HG03280 (cell line): Measurements from ENCODE around the gene EEFSEC.

Source experiments
- ATAC-seq: cut with Tn5 transposase; IDR thresholded peaks from one replicate; pipeline ENCODE4 v1.9.1; 2021; ENCODE audit warnings: mild to moderate bottlenecking, moderate library complexity; ENCODE audit not compliant: unreplicated experiment

The EEFSEC gene

GRCh38 chr3:128405554-128406277 lies 252.4 kb downstream of the EEFSEC start:
- no peak for ATAC-seq

GRCh38 chr3:128407247-128407646 lies 254.0 kb downstream of the EEFSEC start:
- no peak for ATAC-seq

GRCh38 chr3:128408012-128408692 lies 254.9 kb downstream of the EEFSEC start:
- no peak for ATAC-seq

- no peak for ATAC-seq
Observed at GRCh38 chr3:128408693-128409623, 255.7 kb downstream of the EEFSEC start.

- ATAC-seq: no peak
Observed at GRCh38 chr3:128409624-128410581, 256.6 kb downstream of the EEFSEC start.

- ATAC-seq: no peak
Observed at GRCh38 chr3:128410669-128411573, 257.6 kb downstream of the EEFSEC start.

GRCh38 chr3:128411574-128412064 lies 258.3 kb downstream of the EEFSEC start:
- ATAC-seq: no peak

- no peak for ATAC-seq
Observed at GRCh38 chr3:128412180-128413002, 259.1 kb downstream of the EEFSEC start.

- ATAC-seq: no peak
Observed at GRCh38 chr3:128413003-128413370, 259.7 kb downstream of the EEFSEC start.

GRCh38 chr3:128413413-128414205 lies 260.3 kb downstream of the EEFSEC start:
- ATAC-seq: no peak

- no peak for ATAC-seq
Observed at GRCh38 chr3:128415200-128415772, 262.0 kb downstream of the EEFSEC start.

GRCh38 chr3:128415773-128416577 lies 262.7 kb downstream of the EEFSEC start:
- ATAC-seq: no peak

GRCh38 chr3:128416578-128417211 lies 263.4 kb downstream of the EEFSEC start:
- ATAC-seq: no peak

- no peak for ATAC-seq
Observed at GRCh38 chr3:128418900-128419299, 265.6 kb downstream of the EEFSEC start.

- no peak for ATAC-seq
Observed at GRCh38 chr3:128419311-128419710, 266.0 kb downstream of the EEFSEC start.

GRCh38 chr3:128420289-128420688 lies 267.0 kb downstream of the EEFSEC start:
- no peak for ATAC-seq
